GM18508 (cell line): ENCODE data around the gene SRD5A2.

Experiments
- ATAC-seq: cut with Tn5 transposase; IDR thresholded peaks from one replicate; pipeline ENCODE4 v1.9.1; 2021; ENCODE audit warnings: moderate number of reproducible peaks; ENCODE audit not compliant: insufficient read depth, unreplicated experiment

The SRD5A2 gene

GRCh38 chr2:31475692-31476091 lies 105.0 kb downstream of the SRD5A2 start:
- no peak for ATAC-seq

DNA sequence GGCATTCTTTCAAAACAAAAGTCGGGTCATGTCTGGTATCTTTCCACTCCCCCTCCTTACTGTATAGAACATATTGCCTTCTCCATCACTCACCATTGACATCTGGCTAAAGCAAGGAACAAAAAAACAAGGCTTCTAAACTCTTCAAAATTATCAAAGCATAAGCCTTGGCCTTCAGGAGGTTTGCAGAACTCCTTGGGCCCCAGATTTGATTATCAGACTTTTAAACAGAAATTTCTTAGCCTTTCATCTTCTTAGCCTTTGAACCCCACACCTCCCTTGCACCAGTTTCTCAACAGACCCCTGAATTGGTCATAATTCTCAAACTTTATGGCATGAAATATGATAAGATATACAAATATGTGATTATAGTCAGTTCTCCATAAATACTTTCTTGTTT lies 106.4 kb downstream of the SRD5A2 start:
- no peak for ATAC-seq
